ENCODE data around the gene FBRS.
A peak's percentile ranks its signal among the peaks of the same experiment; 100 is the strongest.

Gene FBRS

GRCh38 chr16:30663820-30664219 lies 5.6 kb downstream of the FBRS start:
- Histone ChIP-seq H3K9me3 (ENCODE audit: insufficient read depth, low read length) (no peaks in the 10 kb centered on the region), H2AFZ (ENCODE audit: low read depth, low read length) (no peak overlapping the region), H3K4me2 (ENCODE audit: low read length) (peak overlapping the region; percentile 97), H3K4me3 (ENCODE audit: low read length) (peak overlapping the region; percentile 69), H4K20me1 (ENCODE audit: insufficient read depth, low read length) (peaks cover 59% of the 10 kb centered on the region), H3K4me1 (ENCODE audit: low read length) (peaks cover 31% of the 10 kb centered on the region), H3K79me2 (ENCODE audit: low read length) (peaks cover 74% of the 10 kb centered on the region), H3K36me3 (replicated peaks; ENCODE audit: low read depth, low read length) (peaks cover 74% of the 10 kb centered on the region), H3K9ac (ENCODE audit: low read length) (peak overlapping the region; percentile 49), H3K27ac (ENCODE audit: low read length) (peak overlapping the region; percentile 98), H3K27me3 (ENCODE audit: low read depth, low read length) (no peaks in the 10 kb centered on the region)
- TF ChIP-seq EZH2phosphoT487 (IDR thresholded peaks at IDR 0.05; ENCODE audit: low read depth) (no peak), CTCF (IDR thresholded peaks at IDR 0.05; ENCODE audit: low read depth, low read length) (no peak)

GRCh38 chr16:30664616-30665109 lies 6.4 kb downstream of the FBRS start:
- H3K4me2 ChIP-seq (ENCODE audit: low read length), result 0 out of 2 replicates have a peak overlapping the region, but pooled peaks have one; percentile 11
- no peak overlapping the region for H3K4me3 ChIP-seq (ENCODE audit: low read length)
- no peak overlapping the region for H3K9ac ChIP-seq (ENCODE audit: low read length)
- H3K27me3 ChIP-seq (ENCODE audit: low read depth, low read length), result no peaks in the 10 kb centered on the region
- H3K27ac ChIP-seq (ENCODE audit: low read length), result no peak overlapping the region
- H4K20me1 ChIP-seq (ENCODE audit: insufficient read depth, low read length), result peaks cover 60% of the 10 kb centered on the region
- no peak overlapping the region for H2AFZ ChIP-seq (ENCODE audit: low read depth, low read length)
- H3K79me2 ChIP-seq (ENCODE audit: low read length), result peaks cover 69% of the 10 kb centered on the region
- H3K9me3 ChIP-seq (ENCODE audit: insufficient read depth, low read length), result no peaks in the 10 kb centered on the region
- H3K36me3 ChIP-seq (replicated peaks; ENCODE audit: low read depth, low read length), result peaks cover 81% of the 10 kb centered on the region
- TF ChIP-seq EZH2phosphoT487 (IDR thresholded peaks at IDR 0.05; ENCODE audit: low read depth) (no peak), CTCF (IDR thresholded peaks at IDR 0.05; ENCODE audit: low read depth, low read length) (no peak)
- H3K4me1 ChIP-seq (ENCODE audit: low read length), result peaks cover 31% of the 10 kb centered on the region

GRCh38 chr16:30665155-30665829 lies 7.1 kb downstream of the FBRS start:
- no peak overlapping the region for H2AFZ ChIP-seq (ENCODE audit: low read depth, low read length)
- no peaks in the 10 kb centered on the region for H3K9me3 ChIP-seq (ENCODE audit: insufficient read depth, low read length)
- H3K9ac ChIP-seq (ENCODE audit: low read length), result no peak overlapping the region
- H4K20me1 ChIP-seq (ENCODE audit: insufficient read depth, low read length), result peaks cover 64% of the 10 kb centered on the region
- H3K4me2 ChIP-seq (ENCODE audit: low read length), result no peak overlapping the region
- no peaks in the 10 kb centered on the region for H3K27me3 ChIP-seq (ENCODE audit: low read depth, low read length)
- no peak overlapping the region for H3K27ac ChIP-seq (ENCODE audit: low read length)
- peaks cover 85% of the 10 kb centered on the region for H3K36me3 ChIP-seq (replicated peaks; ENCODE audit: low read depth, low read length)
- TF ChIP-seq CTCF (IDR thresholded peaks at IDR 0.05; ENCODE audit: low read depth, low read length), result no peak
- no peak for TF ChIP-seq EZH2phosphoT487 (IDR thresholded peaks at IDR 0.05; ENCODE audit: low read depth)
- no peak overlapping the region for H3K4me3 ChIP-seq (ENCODE audit: low read length)
- H3K79me2 ChIP-seq (ENCODE audit: low read length), result peaks cover 63% of the 10 kb centered on the region
- H3K4me1 ChIP-seq (ENCODE audit: low read length), result peaks cover 31% of the 10 kb centered on the region

- H3K4me2 ChIP-seq (ENCODE audit: low read length), result no peak overlapping the region
- no peak overlapping the region for H2AFZ ChIP-seq (ENCODE audit: low read depth, low read length)
- peaks cover 86% of the 10 kb centered on the region for H3K36me3 ChIP-seq (replicated peaks; ENCODE audit: low read depth, low read length)
- peaks cover 64% of the 10 kb centered on the region for H4K20me1 ChIP-seq (ENCODE audit: insufficient read depth, low read length)
- TF ChIP-seq EZH2phosphoT487 (IDR thresholded peaks at IDR 0.05; ENCODE audit: low read depth) (no peak), CTCF (IDR thresholded peaks at IDR 0.05; ENCODE audit: low read depth, low read length) (no peak)
- peaks cover 31% of the 10 kb centered on the region for H3K4me1 ChIP-seq (ENCODE audit: low read length)
- H3K79me2 ChIP-seq (ENCODE audit: low read length), result peaks cover 58% of the 10 kb centered on the region
- no peak overlapping the region for H3K4me3 ChIP-seq (ENCODE audit: low read length)
- H3K27ac ChIP-seq (ENCODE audit: low read length), result no peak overlapping the region
- no peaks in the 10 kb centered on the region for H3K27me3 ChIP-seq (ENCODE audit: low read depth, low read length)
- H3K9ac ChIP-seq (ENCODE audit: low read length), result no peak overlapping the region
- no peaks in the 10 kb centered on the region for H3K9me3 ChIP-seq (ENCODE audit: insufficient read depth, low read length)
Measured at GRCh38 chr16:30665830-30666190, 7.6 kb downstream of the FBRS start.

Data from OCI-LY3 (cell line).